ENCODE measurements around the gene HAUS6.
"Not testable (repeated sequence)": the region's sequence is repeated elsewhere in the genome, so short reads cannot be mapped to it uniquely, and the experiment has no call there.

Gene HAUS6

GRCh38 chr9:19102631-19103345 is at the start of gene HAUS6:
HAUS6 (minus strand) TSS chr9:19102904; CDS start chr9:19102651, 253 bp downstream.
- DNase-seq (ENCODE audit: low read depth): peak; percentile 78

- not testable (repeated sequence) for DNase-seq (ENCODE audit: low read depth)
Measured at GRCh38 chr9:19152160-19152498, 49.4 kb upstream of the HAUS6 start.

GRCh38 chr9:19151425-19152159 is 48.9 kb upstream of the HAUS6 start:
- DNase-seq (ENCODE audit: low read depth): no peak

DNA sequence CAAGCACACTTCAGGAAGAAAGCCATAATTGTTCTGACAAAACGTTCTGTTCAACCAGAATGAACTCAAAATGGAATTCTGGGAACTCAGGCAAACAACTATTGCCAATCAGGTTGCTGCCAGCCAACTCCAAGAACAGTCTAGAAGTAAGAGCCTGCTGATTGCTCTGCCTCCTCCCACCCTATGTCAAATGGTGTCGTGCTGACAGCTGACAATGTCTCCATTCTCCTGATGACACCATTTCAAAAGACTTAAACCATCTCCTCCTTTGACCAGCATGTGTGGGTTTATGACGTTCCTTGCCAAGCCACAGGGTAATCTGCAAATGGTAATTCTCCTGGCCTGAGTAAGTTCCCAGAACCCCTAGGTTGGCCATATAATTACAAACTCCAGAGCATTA is 46.5 kb upstream of the HAUS6 start:
- DNase-seq (ENCODE audit: low read depth): no peak

DNA sequence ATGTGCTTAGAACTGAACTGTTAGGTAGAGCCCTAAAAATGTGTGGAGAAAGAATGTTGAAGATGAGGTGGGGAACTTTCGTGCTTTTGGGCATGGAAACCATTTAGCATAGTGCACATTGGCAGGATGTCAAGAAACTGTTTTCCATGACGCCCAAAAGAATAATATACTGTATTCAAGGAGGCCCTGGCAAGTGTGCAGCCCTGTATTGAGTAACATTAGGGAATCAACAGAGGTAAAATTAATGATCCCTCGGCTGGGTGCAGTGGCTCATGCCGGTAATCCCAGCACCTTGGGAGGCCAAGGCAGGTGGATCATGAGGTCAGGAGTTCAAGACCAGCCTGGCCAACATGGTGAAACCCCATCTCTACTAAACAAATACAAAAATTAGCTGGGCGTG is 45.5 kb upstream of the HAUS6 start:
- DNase-seq (ENCODE audit: low read depth): no peak

GRCh38 chr9:19146441-19147024 is 43.8 kb upstream of the HAUS6 start:
- no peak for DNase-seq (ENCODE audit: low read depth)

GRCh38 chr9:19145881-19146280 is 43.2 kb upstream of the HAUS6 start:
- DNase-seq (ENCODE audit: low read depth): no peak

DNA sequence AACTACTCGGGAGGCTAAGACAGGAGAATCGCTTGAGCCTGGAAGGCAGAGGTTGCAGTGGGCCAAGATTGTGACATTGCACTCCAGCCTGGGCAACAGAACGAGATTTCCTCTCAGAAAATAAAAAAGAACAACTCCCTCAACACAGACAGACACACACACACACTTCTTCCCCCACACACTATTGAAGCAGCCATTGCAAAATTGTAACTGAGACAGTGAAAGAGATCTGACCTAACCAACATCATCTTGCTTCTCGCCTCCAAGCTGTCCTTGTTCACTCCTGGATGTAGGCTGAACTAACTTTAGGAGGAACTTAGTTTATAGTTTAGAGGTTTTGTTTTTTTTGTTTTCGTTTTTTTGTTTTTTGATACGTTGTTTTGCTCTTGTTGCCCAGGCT is 37.6 kb upstream of the HAUS6 start:
- no peak for DNase-seq (ENCODE audit: low read depth)

DNA sequence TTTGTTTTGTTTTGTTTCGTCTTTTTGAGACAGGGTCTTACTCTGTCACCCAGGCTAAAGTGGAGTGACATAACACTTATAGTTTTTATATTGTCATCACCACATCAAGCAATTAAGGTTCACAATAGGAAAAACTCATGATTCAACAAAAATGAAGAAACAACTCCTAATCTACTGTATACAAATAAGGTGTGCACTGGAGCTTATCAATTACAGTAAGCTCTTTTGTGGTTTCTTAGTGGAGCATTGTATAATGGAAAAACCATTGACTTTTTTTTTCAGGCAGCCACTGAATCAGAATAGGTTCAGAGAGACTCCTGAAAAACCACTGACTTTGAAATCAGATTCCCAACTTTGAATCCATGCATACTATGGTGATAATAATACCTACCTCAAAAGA is 35.4 kb upstream of the HAUS6 start:
- no peak for DNase-seq (ENCODE audit: low read depth)

DNA sequence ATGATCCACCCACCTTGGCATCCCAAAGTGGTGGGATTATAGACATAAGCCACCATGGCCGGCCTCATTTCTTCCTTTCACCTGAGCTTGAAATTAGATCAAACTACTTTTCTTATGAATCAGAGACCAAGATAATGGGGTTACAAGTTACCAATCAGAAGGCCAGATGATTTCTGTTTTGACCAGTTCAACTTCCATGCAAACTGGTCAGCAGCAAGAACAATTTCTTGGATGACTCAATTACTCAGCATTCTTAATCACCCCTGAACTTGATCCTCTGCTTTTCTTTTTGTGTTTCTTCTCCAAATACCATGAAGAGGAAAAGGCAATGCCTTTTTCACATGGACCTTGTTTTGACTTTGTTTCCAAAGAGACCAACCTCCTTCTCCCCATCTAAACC is 34.6 kb upstream of the HAUS6 start:
- no peak for DNase-seq (ENCODE audit: low read depth)

GRCh38 chr9:19136129-19136528 is 33.4 kb upstream of the HAUS6 start:
- no peak for DNase-seq (ENCODE audit: low read depth)

- DNase-seq (ENCODE audit: low read depth): no peak
Measured at GRCh38 chr9:19133549-19134345, 31.0 kb upstream of the HAUS6 start.

GRCh38 chr9:19130436-19130835 is 27.7 kb upstream of the HAUS6 start:
- DNase-seq (ENCODE audit: low read depth): no peak

- no peak for DNase-seq (ENCODE audit: low read depth)
Measured at GRCh38 chr9:19127871-19128500, 25.3 kb upstream of the HAUS6 start.

DNA sequence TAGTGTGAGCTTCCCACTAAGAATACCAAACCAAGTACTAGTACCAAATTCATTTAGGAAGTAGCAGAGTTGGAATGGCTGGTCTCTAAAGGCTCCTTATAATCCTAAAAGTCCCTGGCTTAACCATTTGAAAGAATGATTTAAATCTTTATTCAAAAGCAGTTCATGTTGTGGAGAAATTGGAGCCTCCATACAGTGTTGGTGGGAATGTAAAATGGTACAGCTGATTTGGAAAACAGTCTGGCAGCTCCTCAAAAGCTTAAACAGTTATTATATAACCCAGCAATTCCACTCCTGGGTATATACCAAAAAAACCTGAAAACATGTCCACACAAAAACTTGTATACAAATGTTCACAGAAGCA is 21.7 kb upstream of the HAUS6 start:
- DNase-seq (ENCODE audit: low read depth): no peak

GRCh38 chr9:19122490-19123042 is 19.9 kb upstream of the HAUS6 start:
- DNase-seq (ENCODE audit: low read depth): no peak

GRCh38 chr9:19120877-19121276 is 18.2 kb upstream of the HAUS6 start:
- no peak for DNase-seq (ENCODE audit: low read depth)

GRCh38 chr9:19119801-19120440 is 17.2 kb upstream of the HAUS6 start:
- DNase-seq (ENCODE audit: low read depth): no peak

GRCh38 chr9:19119246-19119645 is 16.5 kb upstream of the HAUS6 start:
- no peak for DNase-seq (ENCODE audit: low read depth)

DNA sequence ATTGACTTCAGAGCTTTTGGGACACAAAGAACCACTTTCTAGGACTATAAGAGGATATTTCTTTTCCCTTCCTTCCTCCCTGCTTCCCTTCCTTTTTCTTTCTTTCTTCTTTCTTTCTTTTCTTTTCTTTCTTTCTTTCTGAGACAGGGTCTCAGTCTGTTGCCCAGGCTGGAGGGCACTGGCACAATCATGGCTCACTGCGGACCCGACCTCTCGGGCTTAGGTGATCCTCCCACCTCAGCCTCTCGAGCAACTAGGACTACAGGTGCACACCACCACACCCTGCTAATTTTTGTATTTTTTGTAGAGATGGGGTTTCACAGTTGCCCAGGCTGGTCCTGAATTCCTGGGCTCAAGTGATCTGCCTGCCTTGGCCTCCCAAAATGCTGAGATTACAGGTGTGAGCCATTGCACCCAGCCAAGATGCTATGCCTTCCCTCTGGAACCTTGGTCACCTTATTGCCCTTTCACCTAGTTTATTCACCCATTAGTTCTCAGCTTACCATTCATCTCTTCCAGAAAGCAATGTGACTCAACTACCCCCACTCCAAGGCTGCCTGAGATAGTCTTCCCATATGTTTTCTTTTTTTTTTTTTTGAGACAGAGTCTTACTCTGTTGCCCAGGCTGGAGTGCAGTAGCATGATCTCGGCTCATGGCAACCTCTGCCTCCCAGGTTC is 14.5 kb upstream of the HAUS6 start:
- no peak for DNase-seq (ENCODE audit: low read depth)

Data from GM04503 (cell line).